DLD1 (cell line): ENCODE results near the gene MBP.

Experiments used
- in situ Hi-C: cut with HindIII; loops from 2 replicates; pipeline ENCODE4 v1.10.0; 2017; ENCODE audit warnings: low sequenced_read_pairs

The MBP gene

GRCh38 chr18:77135339-77136075 lies 2.9 kb upstream of the MBP start:
- in situ Hi-C loops: no loop called here

GRCh38 chr18:77134611-77135010 lies 2.0 kb upstream of the MBP start:
- in situ Hi-C loops: no loop called here

DNA sequence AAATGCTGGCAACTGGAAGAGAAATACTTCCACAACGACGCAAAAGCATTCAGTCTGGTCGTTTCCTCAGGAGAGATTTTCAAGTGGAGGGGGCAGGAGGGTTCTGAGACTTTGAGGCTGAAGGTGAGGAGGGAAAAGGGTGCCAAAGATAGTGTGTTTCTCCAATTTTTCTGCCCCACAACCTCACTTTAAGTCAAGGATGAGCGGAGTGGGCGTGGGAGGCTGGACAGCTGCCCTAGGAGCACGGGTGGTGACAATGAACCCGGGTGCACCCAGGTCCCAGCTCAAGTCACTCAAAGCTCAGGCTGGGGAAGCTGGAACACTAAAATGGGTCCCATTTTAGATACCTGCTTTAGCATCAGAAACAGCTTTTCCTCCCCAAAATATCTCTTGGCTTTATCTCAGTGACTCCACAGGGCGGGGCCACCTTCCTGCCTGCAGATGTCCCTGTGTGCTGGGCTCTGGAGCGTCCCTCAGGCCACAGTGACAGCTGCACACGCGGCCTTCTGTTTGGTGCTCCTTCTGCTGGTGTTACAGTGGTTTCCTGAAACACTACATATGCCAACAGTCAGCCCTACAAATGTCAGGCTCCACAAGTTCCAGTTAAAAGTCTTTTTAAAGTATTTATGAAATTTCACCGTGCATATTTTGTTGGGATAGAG lies 1.4 kb upstream of the MBP start:
- in situ Hi-C loops: no loop called here

DNA sequence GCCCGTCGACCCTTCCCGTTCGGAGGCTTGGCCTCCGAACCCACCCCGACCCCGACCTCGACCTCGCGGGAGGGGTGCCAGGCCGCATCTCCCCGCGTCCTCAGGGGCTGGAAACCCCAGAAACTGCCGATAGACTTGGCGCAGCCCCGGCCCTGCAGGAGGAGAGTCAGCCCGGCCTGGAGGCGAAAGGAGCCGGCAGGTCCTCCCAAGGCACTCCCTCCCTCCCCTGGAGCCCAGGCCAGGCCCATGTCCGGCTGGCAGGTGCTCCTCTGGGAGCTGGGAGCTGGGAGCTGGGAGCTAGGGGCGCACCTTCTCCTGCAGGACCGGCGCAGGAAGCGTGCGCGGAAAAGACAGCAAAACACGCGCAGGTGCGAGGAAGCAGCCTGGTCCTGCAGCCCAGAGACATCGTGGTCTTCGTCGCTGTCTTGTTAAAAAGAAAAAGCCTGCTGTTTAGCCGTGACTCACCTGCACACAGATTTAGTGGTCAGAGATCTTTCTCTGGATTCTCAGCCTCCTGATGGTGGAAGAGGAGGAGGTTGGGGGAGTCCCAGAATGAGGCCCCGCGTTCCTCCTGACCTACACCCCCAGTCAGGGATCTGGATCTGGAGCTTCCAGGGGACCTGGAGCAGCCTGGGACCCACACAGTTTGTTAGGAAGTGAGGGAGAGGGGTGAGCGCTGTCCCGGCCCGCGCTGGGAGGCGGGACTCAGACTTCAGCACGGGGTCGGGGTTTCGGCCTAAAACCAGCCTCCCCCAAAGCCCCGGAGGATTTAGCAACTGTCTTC lies 660 bp upstream of the MBP start:
- in situ Hi-C loops: no loop called here

- in situ Hi-C loops: no loop called here
Measured at GRCh38 chr18:77131652-77132368, 773 bp downstream of the MBP start.

- in situ Hi-C loops: no loop called here
Measured at GRCh38 chr18:77131100-77131651, 1.4 kb downstream of the MBP start.

DNA sequence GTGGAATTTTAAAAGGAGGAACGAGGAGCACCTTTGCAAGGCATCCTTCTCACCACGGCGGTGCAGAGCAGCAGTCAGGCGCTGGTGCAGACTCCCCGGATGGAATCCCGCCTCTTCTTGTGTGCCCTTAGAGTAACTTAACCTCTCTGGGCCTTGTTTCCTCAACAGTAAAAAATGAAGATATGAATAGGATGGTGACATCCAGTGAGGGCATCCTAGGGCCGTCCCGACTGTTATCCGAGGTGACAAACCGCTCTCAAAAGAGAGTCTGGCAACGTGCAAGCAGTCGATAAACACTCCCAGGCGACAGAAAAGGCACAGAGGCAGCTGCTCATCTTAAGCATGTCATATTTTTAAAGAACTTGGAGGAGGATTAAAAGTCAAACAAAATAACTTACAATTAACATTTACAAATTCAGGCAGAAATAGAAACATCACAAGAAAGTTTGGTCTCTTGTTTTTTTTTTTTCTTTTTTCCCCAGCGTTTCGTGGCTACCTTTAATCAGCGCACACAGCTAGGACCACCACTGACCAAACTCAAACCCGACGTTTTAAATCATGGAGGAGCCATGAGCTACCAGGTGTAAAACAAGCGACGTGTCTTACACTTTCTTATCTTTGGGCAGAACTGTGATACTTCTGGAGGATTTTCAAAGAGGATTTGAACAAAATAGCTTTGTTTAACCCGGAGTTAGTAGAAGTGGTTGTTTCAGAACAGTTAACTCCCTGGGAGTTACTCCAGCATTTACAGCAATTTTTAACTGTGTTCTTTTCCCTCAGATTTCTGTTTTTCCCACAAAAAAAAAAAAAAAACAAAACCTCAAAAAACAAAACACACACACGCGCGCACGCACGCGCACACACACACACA lies 2.1 kb downstream of the MBP start:
- in situ Hi-C loops: no loop called here

DNA sequence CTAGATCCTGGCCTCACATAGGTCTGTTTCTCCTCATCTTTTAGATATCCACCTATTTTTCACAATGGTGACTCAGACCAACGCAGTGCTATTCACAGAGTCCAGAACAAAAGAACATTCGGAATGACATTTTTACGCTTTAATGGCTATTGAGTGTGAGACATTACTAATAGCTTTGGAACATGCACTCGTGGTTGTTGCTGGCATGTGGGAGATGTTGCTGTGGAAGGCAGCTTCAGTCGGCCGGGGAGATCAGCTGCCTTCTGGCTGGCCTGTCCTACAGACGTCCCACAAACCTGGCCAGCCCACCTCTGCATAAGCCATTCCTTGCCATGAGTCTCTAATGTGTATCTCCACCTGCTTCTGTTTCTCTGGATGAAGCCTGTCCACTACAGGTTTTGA lies 3.4 kb downstream of the MBP start:
- in situ Hi-C loops: no loop called here

DNA sequence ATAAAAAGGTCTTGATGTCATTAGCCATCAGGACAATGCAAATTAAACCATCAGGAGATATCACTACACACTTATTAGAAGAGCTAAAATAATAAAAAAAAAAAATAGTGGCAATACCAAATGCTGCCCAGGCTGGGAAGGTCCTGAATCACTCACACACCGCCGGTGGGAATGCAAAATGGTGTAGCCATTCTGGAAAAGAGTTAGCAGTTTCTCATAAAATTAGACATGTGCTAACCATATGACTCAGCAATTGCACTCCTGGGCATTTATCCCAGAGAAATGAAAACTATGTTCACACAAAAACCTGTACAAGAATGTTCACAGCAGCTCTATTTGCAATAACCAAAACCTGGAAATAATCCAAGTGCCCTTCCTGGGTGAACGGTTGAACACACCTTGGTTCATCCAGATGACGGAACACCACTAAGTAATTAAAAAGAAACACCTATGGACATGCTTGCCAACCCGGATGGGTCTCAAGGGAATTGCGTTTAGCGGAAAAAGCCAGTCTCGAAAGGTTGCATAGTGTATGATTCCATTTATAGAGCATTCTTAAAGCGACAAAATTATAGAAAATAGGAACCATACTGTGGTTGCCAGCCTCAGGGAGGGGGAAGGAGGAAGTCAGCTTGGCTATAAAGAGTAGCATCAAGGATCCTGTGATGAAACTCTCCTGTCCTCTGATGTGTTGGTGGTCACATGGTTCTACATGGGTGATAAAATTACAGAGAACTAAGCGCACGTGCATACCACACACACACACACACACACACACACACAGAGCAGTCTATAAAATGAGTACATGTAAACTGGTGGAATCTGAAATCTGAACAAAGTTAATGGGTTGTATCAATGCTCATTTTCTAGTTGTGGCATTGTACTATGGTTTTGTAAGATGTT lies 4.6 kb downstream of the MBP start:
- in situ Hi-C loops: no loop called here

GRCh38 chr18:77124452-77124922 lies 8.1 kb downstream of the MBP start:
- in situ Hi-C loops: no loop called here

DNA sequence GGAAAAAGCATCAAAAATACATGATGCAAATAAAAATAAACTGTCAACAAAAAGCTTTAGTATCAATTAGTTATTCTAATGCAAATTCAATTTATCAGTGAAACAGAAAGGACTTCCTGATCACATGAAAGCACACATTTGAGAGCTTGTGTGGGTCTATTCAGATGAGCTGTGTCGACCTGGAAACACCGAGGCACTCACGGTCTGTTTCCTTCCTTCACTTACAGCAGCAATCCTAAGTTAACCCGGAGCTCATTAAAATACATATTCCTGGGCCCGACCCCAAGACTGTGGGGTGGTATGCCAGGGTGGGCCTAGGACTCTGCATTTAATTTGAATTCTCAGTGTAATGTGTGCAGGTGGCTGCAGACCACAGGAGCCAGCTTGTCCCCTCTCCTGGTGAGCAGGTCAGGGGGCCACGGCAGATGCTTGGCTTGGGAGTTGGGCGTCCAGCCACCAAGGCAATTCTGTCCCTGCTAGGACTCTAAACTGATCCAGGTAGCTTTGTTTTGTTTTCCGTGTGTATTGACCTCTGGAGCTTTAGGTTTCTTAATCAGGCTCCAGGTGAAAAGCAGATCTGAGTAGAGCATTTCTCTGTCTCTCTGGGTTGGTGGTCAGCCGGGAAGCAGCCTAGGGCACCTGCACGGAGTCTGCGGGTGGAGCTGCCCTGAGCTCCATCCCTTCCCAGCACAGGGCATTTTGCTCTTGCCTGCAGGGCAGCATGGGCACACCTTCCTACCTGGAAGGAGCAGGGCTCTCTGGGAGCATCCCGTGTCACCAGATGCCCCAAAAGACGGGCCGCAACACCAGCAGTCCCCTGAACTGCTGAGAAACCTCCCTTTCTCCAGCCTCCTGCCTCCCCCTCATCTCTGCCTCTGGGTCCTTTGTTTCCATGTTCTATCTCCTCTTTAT lies 9.0 kb downstream of the MBP start:
- in situ Hi-C loops: no loop called here

DNA sequence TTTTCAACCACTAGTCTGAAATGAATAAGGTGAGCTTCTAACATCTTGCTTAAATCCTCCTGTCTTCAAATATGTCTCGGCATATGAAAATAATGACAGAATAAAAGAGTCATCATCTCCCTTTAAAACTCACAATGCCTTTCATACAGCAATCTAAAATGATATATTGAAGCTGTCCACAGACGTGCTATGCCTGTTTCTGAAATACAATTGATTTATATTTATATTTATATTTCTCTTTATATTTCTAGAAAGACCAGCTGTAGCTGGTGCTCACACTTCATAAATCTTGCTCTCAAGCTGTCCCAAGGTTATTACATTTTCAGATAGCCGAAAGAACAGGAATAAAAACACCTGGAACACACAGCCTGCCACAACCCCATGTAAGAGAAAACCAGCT lies 11.1 kb downstream of the MBP start:
- in situ Hi-C loops: no loop called here

- in situ Hi-C loops: no loop called here
Measured at GRCh38 chr18:77119851-77120491, 12.6 kb downstream of the MBP start.

DNA sequence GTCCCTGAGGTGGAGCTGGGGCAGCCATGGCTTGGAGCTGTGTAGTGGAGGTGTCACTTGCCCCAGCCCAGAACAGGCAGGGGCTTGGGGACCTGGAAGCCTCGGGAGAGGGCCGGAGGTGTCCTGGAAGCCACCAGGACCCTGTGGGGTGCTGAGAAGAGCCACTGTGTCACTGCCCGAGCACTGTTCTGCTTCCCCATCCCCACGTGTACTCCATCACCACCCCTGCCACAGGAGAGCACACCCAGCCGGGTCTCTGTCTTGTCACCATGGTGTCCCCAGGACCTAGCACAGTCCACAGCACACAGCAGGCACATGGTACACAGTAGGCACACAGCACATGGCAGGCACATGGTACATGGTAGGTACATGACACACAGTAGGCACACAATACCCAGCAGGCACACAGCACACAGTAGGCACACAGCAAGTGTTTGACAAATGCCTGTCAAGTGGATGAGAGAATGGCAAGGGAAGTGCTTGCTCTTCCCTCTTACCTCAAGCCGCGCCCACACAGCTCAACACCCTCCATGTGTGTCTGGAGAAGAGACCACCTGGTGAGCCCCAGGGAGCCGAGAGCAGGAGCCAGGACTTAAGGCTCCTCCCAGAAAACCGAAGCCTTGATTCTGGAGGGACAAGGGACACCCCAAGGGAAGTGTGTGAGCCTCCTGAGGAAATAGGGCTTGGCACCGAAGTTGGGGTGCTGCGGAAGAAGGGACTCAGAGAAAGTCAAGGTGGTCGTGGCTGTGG lies 13.3 kb downstream of the MBP start:
- in situ Hi-C loops: no loop called here

GRCh38 chr18:77118256-77119090 lies 14.1 kb downstream of the MBP start:
- in situ Hi-C loops: no loop called here
